Left ventricle myocardium inferior (tissue), 1 donor: ENCODE data around the gene ENG. TPM values are rescaled to one million over a fixed set of nuclear protein-coding genes. Genes with fewer than 3 reads are reported as not detected.
"Not testable (repeated sequence)": the region's sequence is repeated elsewhere in the genome, so short reads cannot be mapped to it uniquely, and the experiment has no call there.

Source experiments
- DNase-seq: peaks from one replicate; pipeline ENCODE4 v3.0.0-alpha.2; 2020
- H3K27ac ChIP-seq: fragments of 200-600 bp; replicated peaks from 2 replicates; pipeline ENCODE4 v1.8.0; 2021
- H3K27me3 ChIP-seq: fragments of 200-600 bp; 2 replicates; pipeline ENCODE4 v1.8.0; 2021; ENCODE audit warnings: low read depth
- H3K36me3 ChIP-seq: fragments of 200-600 bp; 2 replicates; pipeline ENCODE4 v1.8.0; 2021
- H3K4me1 ChIP-seq: fragments of 200-600 bp; 2 replicates; pipeline ENCODE4 v1.8.0; 2021
- H3K4me3 ChIP-seq: fragments of 200-600 bp; 2 replicates; pipeline ENCODE4 v1.8.0; 2021; ENCODE audit warnings: mild to moderate bottlenecking, moderate library complexity
- H3K9me3 ChIP-seq: fragments of 200-600 bp; replicated peaks from 2 replicates; pipeline ENCODE4 v1.8.0; 2021
- intact Hi-C: fragments of 100-400 bp; cut with micrococcal nuclease; formaldehyde crosslinking; loops from one replicate; pipeline ENCODE4 v1.11.0; 2022
- total RNA-seq: library from RNA; stranded (reverse); fragmentation: NEBNext Ultra II Directional; extraction: Animal tissue kit (Norgen Biotek cat#: 25700); gene quantifications from one replicate; pipeline ENCODE4 v1.2.1, GENCODE V29; 2021
- TF ChIP-seq, protein P1 (sequence below): fragments of 200-600 bp; IDR thresholded peaks from 2 replicates; pipeline ENCODE4 v1.8.0; 2021; ENCODE audit warnings: antibody characterized with exemption, mild to moderate bottlenecking, borderline replicate concordance
- donor health status: DM: no; HTN: yes; CAD: no; lungs with severe emphysema.

Gene ENG
- total RNA-seq, 1 donor from 2014 or later: 139 TPM

- Histone ChIP-seq H3K9me3 (no peaks in the 10 kb centered on the region), H3K4me1 (peaks cover 44% of the 10 kb centered on the region), H3K36me3 (peaks cover 40% of the 10 kb centered on the region), H3K27me3 (no peaks in the 10 kb centered on the region), H3K27ac (peak overlapping the region; percentile 57), H3K4me3 (no peak overlapping the region)
- intact Hi-C loops: no loop called here
- DNase-seq: peak; percentile 59
- TF ChIP-seq, protein P1, sequence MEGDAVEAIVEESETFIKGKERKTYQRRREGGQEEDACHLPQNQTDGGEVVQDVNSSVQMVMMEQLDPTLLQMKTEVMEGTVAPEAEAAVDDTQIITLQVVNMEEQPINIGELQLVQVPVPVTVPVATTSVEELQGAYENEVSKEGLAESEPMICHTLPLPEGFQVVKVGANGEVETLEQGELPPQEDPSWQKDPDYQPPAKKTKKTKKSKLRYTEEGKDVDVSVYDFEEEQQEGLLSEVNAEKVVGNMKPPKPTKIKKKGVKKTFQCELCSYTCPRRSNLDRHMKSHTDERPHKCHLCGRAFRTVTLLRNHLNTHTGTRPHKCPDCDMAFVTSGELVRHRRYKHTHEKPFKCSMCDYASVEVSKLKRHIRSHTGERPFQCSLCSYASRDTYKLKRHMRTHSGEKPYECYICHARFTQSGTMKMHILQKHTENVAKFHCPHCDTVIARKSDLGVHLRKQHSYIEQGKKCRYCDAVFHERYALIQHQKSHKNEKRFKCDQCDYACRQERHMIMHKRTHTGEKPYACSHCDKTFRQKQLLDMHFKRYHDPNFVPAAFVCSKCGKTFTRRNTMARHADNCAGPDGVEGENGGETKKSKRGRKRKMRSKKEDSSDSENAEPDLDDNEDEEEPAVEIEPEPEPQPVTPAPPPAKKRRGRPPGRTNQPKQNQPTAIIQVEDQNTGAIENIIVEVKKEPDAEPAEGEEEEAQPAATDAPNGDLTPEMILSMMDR: no peak
Observed at GRCh38 chr9:127884427-127884911, 30.0 kb upstream of the ENG start.

DNA sequence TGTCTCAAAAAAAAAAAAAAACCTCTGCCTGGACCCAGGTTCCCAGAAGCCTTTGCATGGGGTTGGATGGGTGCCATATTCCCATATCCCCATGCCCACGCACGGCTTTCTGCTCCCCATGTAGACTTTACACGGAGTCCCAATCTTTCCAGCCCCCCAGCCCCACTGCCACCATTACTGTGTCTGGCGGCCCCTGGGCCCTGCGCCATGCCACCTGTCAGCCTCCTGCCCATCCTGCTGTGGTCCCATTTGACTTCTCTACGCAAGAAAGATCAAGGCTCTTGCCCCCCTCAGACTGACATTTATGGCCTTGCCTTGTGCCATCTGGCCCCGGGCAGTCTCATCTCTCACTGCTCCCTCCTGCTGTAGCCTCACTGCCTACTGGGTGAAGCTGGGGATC lies 29.5 kb upstream of the ENG start:
- H3K4me3 ChIP-seq: no peak overlapping the region
- H3K4me1 ChIP-seq: peaks cover 44% of the 10 kb centered on the region
- peaks cover 35% of the 10 kb centered on the region for H3K36me3 ChIP-seq
- intact Hi-C loops: no loop called here
- no peaks in the 10 kb centered on the region for H3K27me3 ChIP-seq
- TF ChIP-seq, protein P1: no peak
- H3K9me3 ChIP-seq: no peaks in the 10 kb centered on the region
- H3K27ac ChIP-seq: peak overlapping the region; percentile 57
- DNase-seq: no peak

GRCh38 chr9:127881715-127882114 lies 27.3 kb upstream of the ENG start:
- intact Hi-C loops, H3K27ac ChIP-seq, H3K4me3 ChIP-seq, DNase-seq, H3K9me3 ChIP-seq, H3K27me3 ChIP-seq: not testable (repeated sequence)
- peaks cover 15% of the 10 kb centered on the region for H3K36me3 ChIP-seq
- peaks cover 61% of the 10 kb centered on the region for H3K4me1 ChIP-seq

GRCh38 chr9:127880143-127880542 lies 25.7 kb upstream of the ENG start:
- intact Hi-C loops: no loop called here
- peaks cover 66% of the 10 kb centered on the region for H3K4me1 ChIP-seq
- no peaks in the 10 kb centered on the region for H3K9me3 ChIP-seq
- no peaks in the 10 kb centered on the region for H3K36me3 ChIP-seq
- DNase-seq: no peak
- H3K27ac ChIP-seq: no peak overlapping the region
- TF ChIP-seq, protein P1: no peak
- no peak overlapping the region for H3K4me3 ChIP-seq
- H3K27me3 ChIP-seq: no peaks in the 10 kb centered on the region

GRCh38 chr9:127878652-127879390 lies 24.4 kb upstream of the ENG start:
- no peak for DNase-seq
- Histone ChIP-seq H3K4me3 (no peak overlapping the region), H3K36me3 (no peaks in the 10 kb centered on the region), H3K4me1 (peaks cover 65% of the 10 kb centered on the region), H3K9me3 (no peaks in the 10 kb centered on the region), H3K27me3 (no peaks in the 10 kb centered on the region), H3K27ac (peak overlapping the region; percentile 93)
- TF ChIP-seq, protein P1: no peak
- intact Hi-C loops: no loop called here

GRCh38 chr9:127878001-127878651 lies 23.7 kb upstream of the ENG start:
- intact Hi-C loops: no loop called here
- Histone ChIP-seq H3K4me3 (peak overlapping the region; percentile 77), H3K27me3 (no peaks in the 10 kb centered on the region), H3K36me3 (peaks cover 2% of the 10 kb centered on the region), H3K4me1 (peaks cover 68% of the 10 kb centered on the region), H3K27ac (peak overlapping the region; percentile 93), H3K9me3 (no peaks in the 10 kb centered on the region)
- TF ChIP-seq, protein P1: no peak
- DNase-seq: no peak
